HG02623 (cell line): ENCODE data around the gene NOS3.
A peak's percentile ranks its signal among the peaks of the same experiment; 100 is the strongest.

ENCODE experiments used
- ATAC-seq: cut with Tn5 transposase; IDR thresholded peaks from one replicate; pipeline ENCODE4 v1.9.1; 2021; ENCODE audit warnings: moderate library complexity; ENCODE audit not compliant: unreplicated experiment

Gene NOS3

DNA sequence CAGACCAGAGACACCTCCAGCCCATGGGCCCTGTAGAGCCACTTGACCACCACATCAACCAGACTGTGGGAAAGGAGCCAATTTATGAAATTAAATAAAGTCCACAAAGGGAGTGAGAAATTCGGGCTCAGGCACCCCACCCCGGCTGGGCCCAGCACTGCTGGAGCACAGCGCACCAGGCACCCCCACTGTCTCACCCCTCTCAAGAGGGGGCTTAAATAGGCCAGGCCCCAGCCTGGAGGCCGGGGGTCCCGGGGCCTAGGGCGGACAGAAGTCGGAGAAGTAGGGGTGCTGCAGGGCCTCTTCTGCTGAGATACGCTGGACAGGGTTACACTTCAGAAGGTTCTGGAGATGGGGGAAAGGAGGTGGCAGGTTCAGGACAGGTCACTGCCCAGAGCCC, 62.9 kb downstream of the NOS3 start:
- ATAC-seq = no peak

DNA sequence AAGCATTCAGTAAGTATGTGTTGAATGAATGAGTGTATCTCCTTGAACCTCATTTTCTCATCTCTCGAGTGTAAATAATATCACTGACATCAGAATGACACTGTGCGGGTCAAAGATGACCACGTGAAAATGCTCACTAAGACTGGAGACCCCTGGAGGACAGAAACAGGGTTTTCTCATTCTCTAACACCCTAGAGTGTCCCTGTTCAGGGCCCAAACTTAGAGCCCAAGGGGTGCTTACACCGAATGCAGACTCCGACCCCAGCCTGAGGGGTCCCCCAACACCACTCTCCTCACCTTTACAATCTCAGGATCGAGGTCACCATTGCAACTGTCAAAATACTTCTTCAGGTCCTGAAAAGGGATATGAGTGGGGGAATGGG, 65.5 kb downstream of the NOS3 start:
- ATAC-seq = no peak

DNA sequence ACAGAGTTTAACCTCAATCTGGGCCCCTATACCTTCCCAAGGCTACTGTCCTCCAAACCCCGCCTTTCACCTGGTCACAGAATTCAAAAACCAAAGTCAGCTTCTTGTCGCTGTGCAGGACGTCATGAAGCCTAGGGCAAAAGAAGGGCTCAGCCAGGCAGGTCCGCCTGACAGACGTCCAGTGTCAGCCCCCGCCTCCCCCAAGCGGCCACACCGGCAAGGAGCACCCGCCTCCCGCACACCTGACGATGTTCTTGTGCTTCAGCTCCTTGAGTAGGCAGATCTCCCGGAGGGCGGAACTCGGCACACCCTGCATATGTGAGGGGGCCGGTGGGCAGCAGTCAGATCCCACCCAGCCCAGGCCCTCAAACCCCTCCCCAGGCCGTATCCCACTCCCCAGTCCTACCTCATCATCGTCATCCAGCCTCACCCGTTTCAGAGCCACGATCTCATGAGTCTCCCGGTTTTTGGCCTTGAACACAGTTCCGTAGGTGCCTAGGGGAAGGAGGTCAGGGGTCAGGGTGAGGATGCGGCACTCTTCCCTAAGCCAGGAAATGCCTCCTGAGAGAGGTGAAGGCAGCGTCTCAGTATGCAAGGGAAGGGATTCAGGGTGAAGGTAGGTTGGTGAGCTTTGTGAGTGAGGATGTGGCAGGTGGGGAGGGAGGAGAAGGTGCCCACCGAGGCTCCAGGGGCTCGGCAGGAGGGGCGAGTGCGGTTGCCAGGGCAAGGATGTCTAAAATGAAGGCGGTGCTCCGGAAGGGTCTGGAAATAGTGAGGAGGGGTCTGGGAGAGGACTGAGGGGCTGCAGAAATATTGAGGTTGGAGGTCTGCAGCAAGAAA, 66.1 kb downstream of the NOS3 start:
- ATAC-seq = no peak

DNA sequence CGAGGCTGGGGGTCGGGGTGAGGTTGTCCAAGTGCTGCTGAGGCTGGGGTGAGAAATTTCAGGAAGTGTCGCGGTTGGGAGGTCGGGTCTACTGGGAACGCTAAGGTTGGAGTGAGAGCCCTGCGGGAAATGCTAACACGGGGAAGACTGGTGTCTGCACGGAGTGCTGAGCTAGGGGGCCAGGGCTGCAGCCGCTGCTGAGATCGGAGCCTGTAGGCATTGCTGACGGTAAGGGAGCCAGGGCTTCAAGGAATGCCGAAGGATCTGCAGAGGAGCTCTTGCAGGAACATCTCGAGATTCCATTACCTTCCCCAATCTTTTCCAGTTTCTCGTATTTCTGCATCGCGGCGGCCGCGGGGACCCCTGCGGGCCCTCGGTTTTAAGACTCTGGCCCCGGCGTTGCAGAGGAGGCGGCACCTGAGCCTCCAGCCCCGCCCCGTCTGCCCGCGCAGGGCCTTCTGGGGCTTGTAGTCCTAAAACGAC, 66.7 kb downstream of the NOS3 start, which contains the start of gene CDK5:
TSS of gene CDK5 (minus strand) at position 392 of the 483 bp plus-strand sequence. CDS start at position 343, 49 bp downstream.
- ATAC-seq = peak; percentile 2

DNA sequence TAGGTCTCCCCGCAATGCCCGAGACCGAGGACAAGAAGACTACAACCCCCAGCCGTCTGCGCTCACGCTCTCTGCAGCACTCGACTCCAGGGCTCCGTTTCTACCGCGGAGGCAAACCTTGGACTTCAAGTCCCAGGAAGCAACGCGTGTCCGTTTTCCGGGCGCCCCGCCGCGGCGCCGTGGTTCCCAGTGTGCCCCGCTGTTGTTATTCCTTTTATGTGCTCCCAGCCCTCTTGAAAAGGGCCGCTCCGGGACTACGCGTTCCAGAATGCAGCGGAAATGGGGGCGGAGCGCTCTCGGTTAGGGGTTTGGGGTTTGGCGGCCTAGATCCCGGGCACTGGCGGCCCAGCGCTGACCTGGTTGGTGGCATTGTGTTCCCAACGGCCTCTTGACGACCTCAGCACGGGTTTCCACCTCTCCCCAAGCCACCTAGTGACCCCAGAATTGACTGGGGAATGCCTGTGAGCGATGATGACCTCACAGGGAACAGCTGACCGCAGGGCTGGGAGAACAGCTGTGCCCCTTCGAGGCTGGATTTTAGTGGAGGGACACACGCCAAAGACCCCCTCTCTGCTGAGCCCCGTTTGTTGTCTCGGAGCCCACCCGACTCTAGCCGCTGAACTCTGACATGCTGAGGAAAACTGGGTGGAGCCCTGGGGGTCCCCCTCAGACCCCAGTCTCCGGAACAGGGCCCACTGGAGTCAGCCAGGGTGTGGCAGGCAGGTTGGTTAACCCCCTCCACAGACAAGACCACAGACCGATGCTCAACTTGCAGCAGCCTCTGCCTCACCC, 67.4 kb downstream of the NOS3 start:
- ATAC-seq = peak; percentile 87

DNA sequence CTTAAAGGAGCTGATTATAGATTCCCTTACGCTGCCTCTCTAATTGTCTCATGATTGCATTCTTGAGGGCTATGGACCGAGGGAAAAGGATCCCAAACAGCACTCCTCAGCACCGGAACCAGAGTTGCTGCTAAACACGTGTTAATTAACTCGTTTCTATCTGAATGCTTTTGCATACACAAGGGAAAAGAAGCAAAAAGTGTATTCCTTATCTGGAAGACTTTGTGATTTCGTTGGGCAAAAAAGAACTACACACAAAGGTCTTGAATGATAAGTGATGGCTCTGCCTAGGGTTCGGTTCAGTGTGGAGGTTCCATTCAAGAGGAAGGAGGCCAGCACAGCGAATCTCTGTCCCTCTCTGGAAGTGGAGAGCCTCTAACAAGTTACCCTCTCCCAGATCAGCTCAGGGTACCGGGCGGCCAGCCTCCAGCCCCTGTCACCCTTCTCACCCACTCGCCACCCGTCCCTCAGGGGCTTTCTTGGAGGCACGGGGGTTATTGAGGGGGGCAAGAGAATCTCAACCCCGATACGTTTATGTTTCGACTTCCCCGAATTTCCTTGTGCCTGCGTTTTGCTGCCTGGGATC, 68.1 kb downstream of the NOS3 start:
- no peak for ATAC-seq

DNA sequence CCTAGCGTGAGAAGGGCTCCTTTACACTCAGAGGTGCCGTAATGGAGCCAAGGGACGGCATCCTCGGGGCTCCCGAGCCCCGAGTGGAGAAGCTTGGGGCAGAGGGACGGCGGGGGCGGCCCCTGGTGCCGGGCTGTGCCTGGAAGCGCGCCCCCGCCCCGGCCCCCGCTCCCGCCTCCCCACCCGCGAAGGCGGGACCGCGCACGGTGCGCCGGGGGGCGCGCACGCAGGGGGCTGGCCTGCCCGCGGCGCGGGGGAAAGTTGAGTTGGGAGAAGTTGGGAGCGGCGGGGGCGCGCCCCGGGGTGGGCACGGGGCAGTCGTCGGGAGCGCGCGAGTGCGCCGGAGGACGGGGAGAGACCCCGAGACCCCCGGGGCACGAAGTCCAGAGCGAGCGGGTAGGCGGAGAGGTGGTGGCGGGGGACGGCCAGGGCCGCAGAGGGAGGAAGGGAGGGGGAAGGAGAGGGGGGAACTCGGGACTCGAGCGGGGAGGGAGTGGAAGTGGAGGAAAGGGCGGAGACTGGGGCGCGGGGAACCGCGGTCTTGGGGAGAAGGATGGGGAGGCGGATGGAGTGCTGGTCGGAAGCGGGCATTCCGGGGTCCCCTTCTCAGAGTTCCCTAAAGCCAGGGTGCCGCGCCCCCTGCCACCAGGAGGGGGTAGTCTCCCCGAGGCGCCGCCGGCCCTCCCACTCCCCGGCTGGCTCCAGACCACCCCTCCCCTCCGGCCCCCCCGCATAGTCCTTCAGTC, 68.7 kb downstream of the NOS3 start, which contains the start of gene SLC4A2:
TSS of gene SLC4A2 (plus strand) at position 223 of the 746 bp plus-strand sequence. CDS start 2,399 bp downstream, outside the sequence.
- peak; percentile 24 for ATAC-seq

DNA sequence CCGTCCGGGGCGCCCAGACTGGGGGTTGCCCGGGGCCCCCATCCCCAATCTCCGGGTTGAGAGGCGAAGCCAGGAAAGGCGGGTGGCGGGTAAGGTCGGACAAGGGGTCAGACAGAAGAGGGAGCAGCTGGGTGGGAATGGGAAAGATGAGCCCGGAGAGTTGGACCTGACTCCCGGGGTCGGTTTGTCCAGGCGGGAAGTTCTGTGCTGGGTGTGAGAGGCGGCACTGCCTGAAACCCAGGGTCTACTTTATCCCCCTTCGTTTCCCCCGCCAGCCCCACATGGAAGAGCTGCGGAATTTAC, 69.2 kb downstream of the NOS3 start:
- ATAC-seq = no peak

DNA sequence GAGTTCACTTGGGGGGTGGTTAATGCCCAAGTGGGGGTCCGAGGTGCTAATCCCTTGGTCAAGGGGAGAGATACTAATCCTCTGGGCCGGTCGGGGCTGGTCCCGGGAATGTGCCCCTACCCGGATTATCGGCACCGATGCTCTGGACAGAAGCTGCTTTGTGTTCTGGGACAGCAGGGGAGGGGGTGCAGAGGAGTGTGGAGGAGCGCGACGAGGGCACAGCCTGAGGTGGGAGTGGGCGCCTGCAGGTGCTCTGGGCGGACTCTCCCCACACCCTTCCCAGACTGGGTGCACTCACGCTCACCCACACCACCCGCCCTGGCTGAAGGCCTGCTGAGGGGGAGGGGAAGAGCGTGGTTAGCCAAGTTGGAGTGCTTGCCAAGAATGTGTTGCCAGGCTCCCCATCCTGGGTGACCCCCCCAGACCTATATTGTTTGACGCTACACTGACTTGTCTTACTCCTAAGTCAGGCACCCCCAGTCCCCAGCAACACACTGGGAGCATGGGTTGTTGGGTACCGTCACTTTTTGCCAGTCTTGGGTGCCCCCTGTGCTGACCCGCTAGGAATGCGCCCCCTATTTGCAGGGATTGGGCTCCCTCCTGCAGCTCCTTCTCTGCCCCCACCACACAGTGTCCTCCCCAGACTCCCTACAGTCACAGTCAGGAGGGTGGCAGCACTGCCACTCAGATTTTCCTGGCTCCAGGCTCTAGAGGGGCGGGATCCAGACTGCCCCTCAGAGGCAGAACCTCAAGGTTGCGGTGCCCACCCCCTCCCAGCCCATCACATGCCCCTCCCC, 69.8 kb downstream of the NOS3 start:
- no peak for ATAC-seq

DNA sequence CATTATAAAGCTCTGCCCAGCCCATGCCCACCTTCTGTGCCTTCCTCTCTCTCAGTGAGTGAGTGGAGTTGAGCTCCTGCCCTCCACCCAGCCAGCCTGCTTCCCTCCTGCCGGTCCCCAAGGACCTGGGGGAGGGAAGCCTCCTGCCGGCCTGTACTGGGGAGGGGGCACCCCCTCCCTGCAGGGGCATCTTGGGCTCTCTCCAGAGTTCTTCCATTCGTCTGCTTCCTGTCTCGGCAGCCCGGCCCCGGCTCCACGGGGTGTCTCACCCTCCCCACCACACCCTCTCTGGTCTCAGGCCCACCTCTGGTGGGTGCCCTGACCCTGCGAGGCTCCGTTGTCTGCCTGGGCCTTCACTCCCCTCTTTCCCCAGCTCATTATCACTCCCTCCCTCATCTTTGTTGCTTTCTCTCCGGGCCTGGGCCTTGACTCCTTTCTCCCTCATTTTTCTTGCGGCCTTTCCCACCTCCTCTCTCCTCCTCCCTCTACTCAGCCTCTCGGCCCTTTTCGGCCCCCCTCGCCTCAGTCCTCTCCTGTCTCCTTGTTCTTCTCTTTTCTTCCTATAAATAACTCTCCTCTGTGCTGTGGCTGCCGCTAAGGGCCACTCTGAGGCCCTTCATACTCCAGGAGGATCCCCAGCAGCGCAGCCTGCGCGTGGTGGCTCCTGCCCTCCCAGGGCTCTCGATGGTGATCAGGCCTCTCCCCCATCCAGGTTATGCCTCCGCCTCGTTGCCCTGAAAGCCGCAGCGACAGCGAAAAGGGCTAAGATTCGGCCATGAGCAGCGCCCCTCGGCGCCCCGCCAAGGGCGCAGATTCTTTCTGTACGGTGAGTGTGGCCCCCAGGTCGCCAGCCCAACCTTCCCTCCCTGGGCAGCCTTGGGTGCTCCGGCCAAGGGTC, 70.6 kb downstream of the NOS3 start:
- no peak for ATAC-seq

DNA sequence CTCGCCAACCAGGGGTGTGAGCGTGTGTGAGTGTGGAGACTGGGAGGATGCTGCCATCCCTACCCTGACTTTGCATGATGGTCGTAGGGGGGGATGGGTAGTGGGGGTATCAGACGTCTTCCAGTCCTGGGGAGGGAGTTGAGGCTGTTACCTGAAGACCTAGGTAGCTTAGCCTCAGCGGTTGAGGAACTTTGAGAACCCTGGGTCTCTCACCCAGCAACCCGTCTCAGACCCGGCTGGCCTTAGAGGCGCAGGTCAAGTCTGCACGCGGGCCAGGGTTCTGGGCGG, 71.2 kb downstream of the NOS3 start:
- ATAC-seq = no peak

DNA sequence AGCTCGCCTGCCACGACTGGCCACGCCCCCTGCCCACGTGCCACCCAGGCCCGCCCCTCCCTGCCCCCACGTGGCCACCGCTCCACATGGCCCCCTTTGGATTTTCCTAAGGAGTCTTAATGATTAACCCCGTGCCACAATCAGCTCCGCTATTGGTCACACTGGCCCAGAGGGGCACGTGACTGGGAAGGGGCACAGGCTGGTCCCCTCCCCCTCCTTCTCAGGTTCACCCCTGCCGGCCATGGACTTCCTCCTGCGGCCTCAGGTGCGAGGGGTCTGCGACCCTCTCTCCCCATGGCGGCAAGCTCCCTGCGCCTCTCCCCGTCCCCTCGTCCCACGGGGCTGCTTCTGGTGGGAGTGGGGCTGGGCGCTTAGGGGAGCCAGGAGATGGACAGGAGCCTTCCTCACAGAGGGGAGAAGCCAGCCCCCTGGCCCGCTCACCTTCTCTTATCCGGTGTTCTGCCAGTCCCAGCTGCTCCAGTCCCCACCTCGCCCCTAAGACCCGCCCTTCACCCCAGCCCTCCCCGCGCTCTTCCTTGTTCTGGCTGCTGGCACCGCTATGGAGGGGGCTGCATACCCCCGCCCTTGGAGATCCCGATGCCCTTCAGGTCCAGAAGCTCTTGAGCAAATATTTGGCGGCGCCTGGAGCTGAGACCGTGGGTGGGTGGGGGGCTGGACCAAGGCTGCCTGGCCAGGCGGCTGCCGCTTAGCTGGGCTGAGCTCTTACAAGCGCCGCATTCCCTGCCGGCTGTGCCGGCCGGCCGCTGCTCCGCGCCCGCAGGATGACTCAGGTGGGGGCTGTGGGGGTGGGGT, 71.8 kb downstream of the NOS3 start:
- no peak for ATAC-seq

DNA sequence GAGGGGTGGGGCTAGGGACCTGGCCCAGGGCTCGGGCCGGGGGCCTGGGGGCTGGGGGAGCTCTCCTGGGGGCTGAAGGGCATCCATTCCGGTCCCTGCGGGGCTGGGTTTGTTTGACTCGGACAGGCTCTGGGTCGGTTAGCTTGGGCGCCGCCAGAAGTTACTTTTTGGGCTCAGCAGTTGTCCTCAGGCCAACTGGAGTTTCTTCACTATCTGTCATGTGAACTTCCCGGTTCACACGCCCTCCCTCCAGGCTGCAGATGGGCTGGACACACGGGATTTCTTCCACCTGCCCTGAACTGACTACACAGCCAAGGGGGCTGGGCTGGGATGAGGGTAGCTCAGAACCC, 72.4 kb downstream of the NOS3 start:
- no peak for ATAC-seq
